IMR-90 (cell line): ENCODE results near the gene CTR9. TPM values are rescaled to one million over a fixed set of nuclear protein-coding genes. Genes with fewer than 3 reads are reported as not detected.

Experiments
- ATAC-seq: fragments of 200-7000 bp; cut with Tn5 transposase; 2 replicates; pipeline ENCODE4 v1.9.1; 2020; ENCODE audit warnings: low read depth, mild to moderate bottlenecking, moderate library complexity
- BruUV-seq: library from RNA; stranded (reverse); fragments of 400-500 nt; replicated peaks from 2 replicates; lab custom pipeline; 2021; lab: Mats Ljungman, UMichigan
- CTCF ChIA-PET: fragments of 300-600 bp; formaldehyde crosslinking; extraction: SDS; loops from one replicate; lab custom pipeline; 2021; ENCODE audit warnings: antibody characterized with exemption; lab: Yijun Ruan, JAX
- POLR2A ChIA-PET: fragments of 300-600 bp; sonication (Branson Sonifier 250); formaldehyde crosslinking; loops from one replicate; lab custom pipeline; 2022; ENCODE audit warnings: antibody characterized with exemption; ENCODE audit not compliant: unreplicated experiment; lab: Charles Lee
- DNase-seq: peaks from one replicate; pipeline ENCODE4 v3.0.0; 2013
- H2AFZ ChIP-seq: replicated peaks from 2 replicates; pipeline ENCODE3; 2013; ENCODE audit warnings: low read length, mild to moderate bottlenecking; ENCODE audit not compliant: poor library complexity
- H2AK5ac ChIP-seq: 2 replicates; pipeline ENCODE4 v1.6.1; 2013; ENCODE audit warnings: low read depth, low read length, inconsistent platforms
- H2AK9ac ChIP-seq: replicated peaks from 2 replicates; pipeline ENCODE3; 2013; ENCODE audit warnings: mild to moderate bottlenecking, low read depth, low read length, moderate library complexity; ENCODE audit not compliant: poor library complexity
- H2BK120ac ChIP-seq: 2 replicates; pipeline ENCODE4 v1.6.1; 2013; ENCODE audit warnings: low read depth, low read length, inconsistent platforms
- H2BK15ac ChIP-seq: 3 replicates; pipeline ENCODE4 v1.6.1; 2013; ENCODE audit warnings: low read depth, low read length, inconsistent platforms
- H2BK20ac ChIP-seq: 2 replicates; pipeline ENCODE4 v1.6.1; 2013; ENCODE audit warnings: low read depth, mild to moderate bottlenecking, inconsistent platforms, low read length, moderate library complexity
- H2BK5ac ChIP-seq: 2 replicates; pipeline ENCODE4 v1.6.1; 2013; ENCODE audit warnings: mild to moderate bottlenecking, low read depth, low read length, inconsistent platforms; ENCODE audit not compliant: poor library complexity, severe bottlenecking
- H3K14ac ChIP-seq: replicated peaks from 2 replicates; pipeline ENCODE4 v1.6.1; 2013; ENCODE audit warnings: low read depth, low read length, inconsistent platforms
- H3K18ac ChIP-seq: 2 replicates; pipeline ENCODE4 v1.6.1; 2013; ENCODE audit warnings: low read depth, low read length, control low read depth
- H3K23ac ChIP-seq: 2 replicates; pipeline ENCODE4 v1.6.1; 2013; ENCODE audit warnings: low read depth, low read length, inconsistent platforms
- H3K27ac ChIP-seq: 2 replicates; pipeline ENCODE4 v1.5.1; 2013; ENCODE audit warnings: mild to moderate bottlenecking, control low read depth, low read length; ENCODE audit not compliant: insufficient read depth
- H3K27me3 ChIP-seq: 2 replicates; pipeline ENCODE4 v1.6.1; 2013; ENCODE audit warnings: low read length; ENCODE audit not compliant: control insufficient read depth, insufficient read depth
- H3K36me3 ChIP-seq: 2 replicates; pipeline ENCODE4 v1.6.1; 2013; ENCODE audit warnings: low read length, mixed read lengths; ENCODE audit not compliant: control insufficient read depth, insufficient read depth
- H3K4ac ChIP-seq: 2 replicates; pipeline ENCODE4 v1.6.1; 2013; ENCODE audit warnings: low read depth, low read length, inconsistent platforms
- H3K4me1 ChIP-seq: 2 replicates; pipeline ENCODE4 v1.6.1; 2013; ENCODE audit warnings: low read length, mixed read lengths; ENCODE audit not compliant: control insufficient read depth, insufficient read depth
- H3K4me2 ChIP-seq: 2 replicates; pipeline ENCODE4 v1.6.1; 2013; ENCODE audit warnings: low read depth, mild to moderate bottlenecking, control low read depth, low read length, moderate library complexity
- H3K4me3 ChIP-seq: 2 replicates; pipeline ENCODE4 v1.5.1; 2013; ENCODE audit warnings: low read depth, mild to moderate bottlenecking, control low read depth, low read length, moderate library complexity; ENCODE audit not compliant: insufficient read depth
- H3K56ac ChIP-seq: 2 replicates; pipeline ENCODE4 v1.6.1; 2013; ENCODE audit warnings: low read length, inconsistent platforms; ENCODE audit not compliant: insufficient read depth; ENCODE audit errors: extremely low read depth
- H3K79me1 ChIP-seq, 2 experiments: 2 replicates each; pipeline ENCODE4 v1.6.1; 2013; ENCODE audit warnings: low read length in 2 of 2, inconsistent platforms in 1 of 2, low read depth in 1 of 2
- H3K9ac ChIP-seq: 2 replicates; pipeline ENCODE4 v1.6.1; 2013; ENCODE audit warnings: low read depth, low read length, control low read depth
- H3K9me1 ChIP-seq: 2 replicates; pipeline ENCODE4 v1.6.1; 2013; ENCODE audit warnings: low read length, inconsistent platforms; ENCODE audit not compliant: insufficient read depth
- H3K9me3 ChIP-seq: 2 replicates; pipeline ENCODE4 v1.6.1; 2013; ENCODE audit warnings: low read length; ENCODE audit not compliant: control insufficient read depth, insufficient read depth
- H4K20me1 ChIP-seq: 2 replicates; pipeline ENCODE4 v1.6.1; 2013; ENCODE audit warnings: low read length, inconsistent platforms; ENCODE audit not compliant: insufficient read depth
- H4K5ac ChIP-seq: 2 replicates; pipeline ENCODE4 v1.6.1; 2013; ENCODE audit warnings: mild to moderate bottlenecking, low read depth, low read length, control low read depth
- H4K8ac ChIP-seq, 2 experiments: 2 replicates each; pipeline ENCODE4 v1.6.1; 2013; ENCODE audit warnings: low read depth in 2 of 2, low read length in 2 of 2, control low read depth in 1 of 2, inconsistent platforms in 1 of 2
- H4K91ac ChIP-seq: 2 replicates; pipeline ENCODE4 v1.6.1; 2013; ENCODE audit warnings: low read depth, low read length, inconsistent platforms; ENCODE audit not compliant: insufficient read depth
- BHLHE40 ChIP-seq: fragments of 150-350 bp; IDR thresholded peaks from 2 replicates; pipeline ENCODE4 v1.6.1; 2016; ENCODE audit warnings: mild to moderate bottlenecking, low read depth, low read length
- CEBPB ChIP-seq: IDR thresholded peaks from 2 replicates; pipeline ENCODE4 v1.6.1; 2012; ENCODE audit warnings: low read depth, low read length, improper control_type of control experiment
- CHD1 ChIP-seq: IDR thresholded peaks from 2 replicates; pipeline ENCODE4 v1.6.1; 2012; ENCODE audit warnings: low read depth, low read length, improper control_type of control experiment
- ELK1 ChIP-seq: fragments of 150-350 bp; IDR thresholded peaks from 2 replicates; pipeline ENCODE4 v1.6.1; 2016; ENCODE audit warnings: low read depth, mild to moderate bottlenecking, low read length, moderate library complexity, borderline replicate concordance
- FOS ChIP-seq: fragments of 150-350 bp; IDR thresholded peaks from 2 replicates; pipeline ENCODE4 v1.6.1; 2016; ENCODE audit warnings: low read depth, low read length
- MAFK ChIP-seq: IDR thresholded peaks from 2 replicates; pipeline ENCODE4 v1.6.1; 2012; ENCODE audit warnings: low read depth, low read length, improper control_type of control experiment
- MAZ ChIP-seq: IDR thresholded peaks from 2 replicates; pipeline ENCODE4 v1.6.1; 2012; ENCODE audit warnings: low read depth, mild to moderate bottlenecking, low read length, improper control_type of control experiment, moderate library complexity, borderline replicate concordance
- MXI1 ChIP-seq: IDR thresholded peaks from 2 replicates; pipeline ENCODE4 v1.6.1; 2012; ENCODE audit warnings: low read depth, mild to moderate bottlenecking, low read length, moderate library complexity, borderline replicate concordance
- NFE2L2 ChIP-seq: fragments of 150-350 bp; IDR thresholded peaks from 2 replicates; pipeline ENCODE4 v1.6.1; 2016; ENCODE audit warnings: low read depth, mild to moderate bottlenecking, low read length
- POLR2A ChIP-seq: IDR thresholded peaks from 2 replicates; pipeline ENCODE4 v1.6.1; 2012; ENCODE audit warnings: mild to moderate bottlenecking, low read depth, low read length
- RAD21 ChIP-seq: IDR thresholded peaks from 2 replicates; pipeline ENCODE4 v1.6.1; 2012; ENCODE audit warnings: low read length, improper control_type of control experiment
- RCOR1 ChIP-seq: IDR thresholded peaks from 2 replicates; pipeline ENCODE4 v1.6.1; 2012; ENCODE audit warnings: mild to moderate bottlenecking, low read length, improper control_type of control experiment; ENCODE audit not compliant: insufficient replicate concordance
- RFX5 ChIP-seq: IDR thresholded peaks from 2 replicates; pipeline ENCODE4 v1.8.0; 2012; ENCODE audit warnings: low read depth, mild to moderate bottlenecking, low read length, moderate library complexity
- SMC3 ChIP-seq: fragments of 150-350 bp; IDR thresholded peaks from 2 replicates; pipeline ENCODE4 v1.6.1; 2016; ENCODE audit warnings: low read depth, mild to moderate bottlenecking, antibody characterized with exemption, low read length, moderate library complexity
- USF2 ChIP-seq: fragments of 150-350 bp; IDR thresholded peaks from 2 replicates; pipeline ENCODE4 v1.6.1; 2017; ENCODE audit warnings: mild to moderate bottlenecking, antibody characterized with exemption, low read length, low read depth
- WGBS, 2 experiments: methylation state at CpG; one replicate each; pipeline versions ENCODE4 v1.1.5 to v1.1.7; 2013; ENCODE audit warnings: missing lambda C conversion rate in 2 of 2; ENCODE audit not compliant: insufficient read length in 1 of 2; ENCODE audit errors: extremely low coverage in 2 of 2; 5-methylcytosine and 5-hydroxymethylcytosine counted together
- dilution Hi-C: fragments of 300-500 bp; cut with HindIII; formaldehyde crosslinking; loops from one replicate; pipeline ENCODE4 v1.14.3; 2018; ENCODE audit warnings: low sequenced_read_pairs; ENCODE audit not compliant: unreplicated experiment
- in situ Hi-C: fragments of 300-500 bp; cut with MboI; formaldehyde crosslinking; loops from 3 replicates; pipeline ENCODE4 v1.14.3; 2019; ENCODE audit warnings: low sequenced_read_pairs, inconsistent platforms, mixed read lengths
- intact Hi-C: fragments of 100-400 bp; cut with micrococcal nuclease; formaldehyde crosslinking; loops from 2 replicates; pipeline ENCODE4 v1.10.0; 2022
- polyA plus RNA-seq, 3 experiments: library from polyadenylated mRNA; depleted of rRNA; stranded (reverse); fragments of >200 nt; gene quantifications; 2 replicates each; pipeline ENCODE4 v1.2.3, GENCODE V29; 2012; ENCODE audit warnings: low replicate concordance in 1 of 3
- total RNA-seq: library from RNA; depleted of rRNA; stranded (reverse); fragments of >200 nt; gene quantifications from 2 replicates; pipeline ENCODE4 v1.2.3, GENCODE V29; 2012

The CTR9 gene
- total and polyA plus RNA-seq, 2 of the 4 experiments (the other 2 are of a cell fraction), result 16.8 to 37.1 TPM

GRCh38 chr11:10793470-10794255, 42.6 kb downstream of the CTR9 start:
- no peaks in the 10 kb centered on the region for H3K27me3 ChIP-seq
- H4K20me1 ChIP-seq, result peaks cover 30% of the 10 kb centered on the region; the same call in 1 of the 2 replicates
- H2BK5ac ChIP-seq, result no peak overlapping the region
- no peak overlapping the region for H3K56ac ChIP-seq
- H2AFZ ChIP-seq, result no peak overlapping the region
- H2BK15ac ChIP-seq, result no peak overlapping the region
- in situ Hi-C loops (loop anchor here (5.0 to 25.0 kb wide), 3 partner anchors 229 to 1469 kb away; no protein-coding TSS in a partner anchor), dilution Hi-C loops (no loop called here), intact Hi-C loops (loop anchor here (5.0 kb wide), 1 partner anchor 139 kb away; no protein-coding TSS in a partner anchor)
- no peak overlapping the region for H3K27ac ChIP-seq
- no peaks in the 10 kb centered on the region for H3K9me1 ChIP-seq
- no TSS peak for BruUV-seq
- 74% methylated on average over 3 of the region's 11 CpGs; no CpG with 5 or more reads in 1 of the 2 experiments for WGBS, 2 experiments
- POLR2A ChIA-PET, result interaction anchor here (0.7 kb wide), 1 partner anchor 15 kb away, joined by 10 read pairs; the partner anchor contains the start of gene EIF4G2
- no peak overlapping the region for H3K4ac ChIP-seq
- H2BK20ac ChIP-seq, result no peak overlapping the region
- no peak overlapping the region for H3K9ac ChIP-seq
- H3K4me3 ChIP-seq, result no peak overlapping the region
- no peak overlapping the region for H4K91ac ChIP-seq
- no peaks in the 10 kb centered on the region for H3K4me1 ChIP-seq
- H3K18ac ChIP-seq, result no peak overlapping the region
- H2BK120ac ChIP-seq, result no peak overlapping the region
- no peak overlapping the region for H3K23ac ChIP-seq
- CTCF ChIA-PET, result interaction anchor here (0.7 to 2.4 kb wide), 13 partner anchors 11 to 994 kb away, joined by 3 to 14 read pairs (median 6); no protein-coding TSS in a partner anchor
- no peak overlapping the region for H2AK9ac ChIP-seq
- H4K5ac ChIP-seq, result no peak overlapping the region
- ATAC-seq, result no peak
- H3K9me3 ChIP-seq, result no peaks in the 10 kb centered on the region
- no peak overlapping the region for H2AK5ac ChIP-seq
- peaks cover 24% of the 10 kb centered on the region for H3K36me3 ChIP-seq
- H4K8ac ChIP-seq, result no peak overlapping the region
- no peak for DNase-seq
- no peak overlapping the region for H3K14ac ChIP-seq
- no peak overlapping the region for H3K4me2 ChIP-seq
- H3K79me1 ChIP-seq, result no peaks in the 10 kb centered on the region
- no peak for TF ChIP-seq CHD1
- TF ChIP-seq MAFK, result no peak
- no peak for TF ChIP-seq USF2
- TF ChIP-seq NFE2L2, result no peak
- TF ChIP-seq BHLHE40, result no peak
- no peak for TF ChIP-seq FOS
- no peak for TF ChIP-seq RCOR1
- no peak for TF ChIP-seq SMC3
- no peak for TF ChIP-seq RAD21
- TF ChIP-seq MAZ, result no peak
- no peak for TF ChIP-seq ELK1
- no peak for TF ChIP-seq MXI1
- TF ChIP-seq POLR2A, result no peak
- TF ChIP-seq RFX5, result no peak
- no peak for TF ChIP-seq CEBPB
